Activated CD8-positive, alpha-beta T cell treated with anti-CD3 and anti-CD28 coated beads for 36 hours (primary cell): Measurements from ENCODE around the gene LRRC4B. TPM values are rescaled to one million over a fixed set of nuclear protein-coding genes. Genes with fewer than 3 reads are reported as not detected.

Experiments used
- ATAC-seq: fragments of 200-7000 bp; cut with Tn5 transposase; one replicate; pipeline ENCODE4 v1.10.0; 2021; ENCODE audit warnings: mild to moderate bottlenecking, moderate library complexity
- CTCF ChIA-PET: fragments of 350-600 bp; sonication (Branson Sonifier 250); formaldehyde crosslinking; loops from one replicate; lab custom pipeline; 2021; ENCODE audit warnings: antibody characterized with exemption; lab: Charles Lee
- POLR2A ChIA-PET: fragments of 350-600 bp; sonication (Branson Sonifier 250); formaldehyde crosslinking; loops from one replicate; lab custom pipeline; 2021; ENCODE audit warnings: antibody characterized with exemption; lab: Charles Lee
- DNase-seq: peaks from one replicate; pipeline ENCODE4 v3.0.0-alpha.2; 2020
- H3K27ac Mint-ChIP-seq: one replicate; pipeline ENCODE4 v1.8.0; 2021; ENCODE audit warnings: mild to moderate bottlenecking, mixed read lengths
- H3K27me3 Mint-ChIP-seq: one replicate; pipeline ENCODE4 v1.8.0; 2021; ENCODE audit warnings: mixed read lengths
- H3K36me3 Mint-ChIP-seq: one replicate; pipeline ENCODE4 v1.8.0; 2021; ENCODE audit warnings: low read depth, mixed read lengths
- H3K4me1 Mint-ChIP-seq: one replicate; pipeline ENCODE4 v1.8.0; 2021; ENCODE audit warnings: low read depth, mixed read lengths
- H3K4me3 Mint-ChIP-seq: one replicate; pipeline ENCODE4 v1.8.0; 2021; ENCODE audit warnings: mild to moderate bottlenecking, moderate library complexity, mixed read lengths
- H3K9me3 Mint-ChIP-seq: one replicate; pipeline ENCODE4 v1.8.0; 2021; ENCODE audit warnings: mixed read lengths
- CTCF ChIP-seq: fragments of 200-600 bp; IDR thresholded peaks from one replicate; pipeline ENCODE4 v1.8.0; 2022; ENCODE audit warnings: antibody characterized with exemption, mild to moderate bottlenecking
- intact Hi-C: fragments of 100-400 bp; cut with micrococcal nuclease; formaldehyde crosslinking; loops from one replicate; pipeline ENCODE4 v1.10.0; 2022
- total RNA-seq, 2 experiments: library from RNA; stranded (reverse); gene quantifications; one replicate each; pipeline ENCODE4 v1.2.3, GENCODE V29; 2021

Gene LRRC4B
- total RNA-seq, 2 experiments from 2014 or later: not detected

- ATAC-seq (no peak), DNase-seq (no peak)
- H3K36me3 Mint-ChIP-seq: no peaks in the 10 kb centered on the region
- TF ChIP-seq CTCF: no peak
- peaks cover 2% of the 10 kb centered on the region for H3K4me1 Mint-ChIP-seq
- no peak overlapping the region for H3K27ac Mint-ChIP-seq
- H3K27me3 Mint-ChIP-seq: peaks cover 5% of the 10 kb centered on the region
- ChIA-PET POLR2A (no interaction called here), CTCF (interaction anchor here (1.1 kb wide), 1 partner anchor 21 kb away, joined by 3 read pairs; no protein-coding TSS in a partner anchor)
- intact Hi-C loops: no loop called here
- no peak overlapping the region for H3K4me3 Mint-ChIP-seq
- H3K9me3 Mint-ChIP-seq: no peaks in the 10 kb centered on the region
These were observed 51.1 kb downstream of the LRRC4B start for GRCh38 chr19:50516964-50517703.

GRCh38 chr19:50516456-50516855 lies 51.8 kb downstream of the LRRC4B start:
- intact Hi-C loops: no loop called here
- Mint-ChIP-seq H3K9me3 (no peaks in the 10 kb centered on the region), H3K27ac (no peak overlapping the region), H3K27me3 (peaks cover 5% of the 10 kb centered on the region), H3K4me3 (no peak overlapping the region), H3K4me1 (peaks cover 7% of the 10 kb centered on the region), H3K36me3 (no peaks in the 10 kb centered on the region)
- ChIA-PET CTCF (interaction anchor here (0.8 kb wide), 1 partner anchor 21 kb away, joined by 3 read pairs; no protein-coding TSS in a partner anchor), POLR2A (no interaction called here)
- DNase-seq: no peak
- TF ChIP-seq CTCF: no peak
- ATAC-seq: no peak

- H3K27me3 Mint-ChIP-seq: peaks cover 5% of the 10 kb centered on the region
- CTCF ChIA-PET: no interaction called here
- intact Hi-C loops: no loop called here
These were observed 53.1 kb downstream of the LRRC4B start for GRCh38 chr19:50515168-50515561.

GRCh38 chr19:50514346-50515167 lies 53.7 kb downstream of the LRRC4B start:
- intact Hi-C loops: no loop called here

More at GRCh38 chr19:50515168-50515561, 53.1 kb downstream of the LRRC4B start:
- no peaks in the 10 kb centered on the region for H3K9me3 Mint-ChIP-seq
- no peaks in the 10 kb centered on the region for H3K36me3 Mint-ChIP-seq
- no peak overlapping the region for H3K4me3 Mint-ChIP-seq
- POLR2A ChIA-PET: interaction anchor here (0.6 kb wide), 1 partner anchor 23 kb away, joined by 3 read pairs; no protein-coding TSS in a partner anchor
- H3K27ac Mint-ChIP-seq: no peak overlapping the region
- H3K4me1 Mint-ChIP-seq: peaks cover 13% of the 10 kb centered on the region
- no peak for TF ChIP-seq CTCF
- ATAC-seq (no peak), DNase-seq (no peak)

More at GRCh38 chr19:50514346-50515167, 53.7 kb downstream of the LRRC4B start:
- Mint-ChIP-seq H3K4me3 (no peak overlapping the region), H3K9me3 (no peaks in the 10 kb centered on the region), H3K36me3 (no peaks in the 10 kb centered on the region), H3K27ac (no peak overlapping the region), H3K27me3 (peaks cover 5% of the 10 kb centered on the region), H3K4me1 (peaks cover 13% of the 10 kb centered on the region)
- ChIA-PET POLR2A (no interaction called here), CTCF (no interaction called here)
- DNase-seq (no peak), ATAC-seq (no peak)
- no peak for TF ChIP-seq CTCF
